Suprapubic skin (tissue), 4 donors: Measurements from ENCODE around the gene PIAS4. TPM values are rescaled to one million over a fixed set of nuclear protein-coding genes. Genes with fewer than 3 reads are reported as not detected.

Experiments used
- DNase-seq, 2 donors: peaks; one replicate each; pipeline ENCODE4 v3.0.0-alpha.2; 2019; ENCODE audit warnings: low spot score in 2 of 2
- H3K27ac ChIP-seq: fragments of 200-600 bp; sonication (generic); one replicate; pipeline ENCODE4 v1.5.1; 2019
- H3K27me3 ChIP-seq: fragments of 200-600 bp; sonication (generic); one replicate; pipeline ENCODE4 v1.5.1; 2019
- H3K36me3 ChIP-seq: fragments of 200-600 bp; sonication (generic); one replicate; pipeline ENCODE4 v1.5.1; 2019
- H3K4me1 ChIP-seq: fragments of 200-600 bp; sonication (generic); one replicate; pipeline ENCODE4 v1.5.1; 2019
- H3K4me3 ChIP-seq: fragments of 200-600 bp; sonication (generic); one replicate; pipeline ENCODE4 v1.5.1; 2019; ENCODE audit warnings: mild to moderate bottlenecking
- H3K9me3 ChIP-seq: fragments of 200-600 bp; sonication (generic); one replicate; pipeline ENCODE4 v1.5.1; 2019
- CTCF ChIP-seq, 2 donors: fragments of 200-600 bp in 1 of 2; fragments of 450-650 bp in 1 of 2; sonication (generic) in 1 of 2; IDR thresholded peaks; one replicate each; pipeline ENCODE4 v1.5.1; 2016 to 2019; ENCODE audit warnings: antibody characterized with exemption in 2 of 2, mild to moderate bottlenecking in 1 of 2, moderate library complexity in 1 of 2
- EP300 ChIP-seq: sonication (generic); formaldehyde crosslinking; IDR thresholded peaks from one replicate; pipeline ENCODE4 v1.6.1; 2017; ENCODE audit warnings: antibody characterized with exemption
- POLR2A ChIP-seq, 2 donors: fragments of 450-650 bp; IDR thresholded peaks; one replicate each; pipeline ENCODE4 v1.6.1; 2017; ENCODE audit warnings: antibody characterized with exemption in 2 of 2, mild to moderate bottlenecking in 2 of 2, moderate library complexity in 2 of 2
- POLR2AphosphoS5 ChIP-seq, 3 donors: sonication (generic); formaldehyde crosslinking; IDR thresholded peaks; one replicate each; pipeline ENCODE4 v1.6.1; 2017; ENCODE audit warnings: antibody characterized with exemption in 3 of 3
- WGBS: methylation state at CpG from one replicate; pipeline ENCODE4 v1.1.5; 2018; 5-methylcytosine and 5-hydroxymethylcytosine counted together
- total RNA-seq, 4 donors: library from RNA; depleted of rRNA; stranded (reverse); fragments of >200 nt; gene quantifications; one replicate each; pipeline ENCODE4 v1.1.0, GENCODE V29; 2016

Gene PIAS4
- total RNA-seq, 4 donors from 2014 or later, result 17.1 to 28.7 (median 22.6) TPM

DNA sequence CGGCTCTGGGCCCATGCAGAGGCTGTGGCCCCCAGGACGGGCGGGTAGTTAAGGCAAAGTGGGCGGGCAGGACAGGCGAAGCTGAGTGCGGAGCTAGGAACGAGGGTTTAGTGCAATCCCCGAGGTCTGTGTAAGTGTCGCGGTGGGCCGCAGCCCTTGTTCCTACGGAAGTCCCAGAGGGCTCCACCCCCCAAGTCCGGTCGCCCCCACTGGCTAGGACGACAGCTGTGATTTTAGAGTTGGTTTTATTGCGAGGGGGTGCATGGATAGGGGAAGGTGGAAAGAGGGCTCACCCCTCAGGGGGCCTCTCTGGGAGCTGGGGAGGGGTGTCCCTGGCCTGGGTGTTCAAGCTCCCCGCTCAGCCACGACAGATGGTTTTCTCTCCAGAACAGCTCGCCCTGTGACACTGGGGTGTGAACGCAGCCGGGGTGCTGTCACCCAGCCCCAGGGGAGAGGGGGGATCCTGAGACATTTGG is 37.5 kb downstream of the PIAS4 start:
- Histone ChIP-seq H3K27ac (no peak overlapping the region), H3K36me3 (peaks cover 61% of the 10 kb centered on the region)
- WGBS, result 81% methylated on average over 19 of the region's 21 CpGs

GRCh38 chr19:4045597-4046361 is 38.2 kb downstream of the PIAS4 start:
- no peak overlapping the region for H3K27ac ChIP-seq
- no peak for TF ChIP-seq POLR2AphosphoS5 (IDR thresholded peaks at IDR 0.05)
- no peak for TF ChIP-seq POLR2A (IDR thresholded peaks at IDR 0.05)
- TF ChIP-seq CTCF (IDR thresholded peaks at IDR 0.05), result no peak
- no peak for TF ChIP-seq EP300
- WGBS, result 88% methylated on average over 32 of the region's 32 CpGs
- H3K9me3 ChIP-seq, result no peaks in the 10 kb centered on the region
- no peaks in the 10 kb centered on the region for H3K27me3 ChIP-seq
- H3K36me3 ChIP-seq, result peaks cover 61% of the 10 kb centered on the region
- no peak overlapping the region for H3K4me3 ChIP-seq
- H3K4me1 ChIP-seq, result peaks cover 21% of the 10 kb centered on the region
- no peak for DNase-seq

More for the DNA sequence above, 37.5 kb downstream of the PIAS4 start:
- Histone ChIP-seq H3K4me1 (peaks cover 21% of the 10 kb centered on the region), H3K27me3 (no peaks in the 10 kb centered on the region), H3K4me3 (no peak overlapping the region), H3K9me3 (no peaks in the 10 kb centered on the region)
- no peak for DNase-seq
- TF ChIP-seq POLR2A (IDR thresholded peaks at IDR 0.05) (no peak), POLR2AphosphoS5 (IDR thresholded peaks at IDR 0.05) (no peak), CTCF (IDR thresholded peaks at IDR 0.05) (no peak), EP300 (no peak)

- Histone ChIP-seq H3K27me3 (no peaks in the 10 kb centered on the region), H3K27ac (no peak overlapping the region), H3K4me3 (no peak overlapping the region), H3K4me1 (peaks cover 22% of the 10 kb centered on the region), H3K36me3 (peaks cover 59% of the 10 kb centered on the region), H3K9me3 (no peaks in the 10 kb centered on the region)
- DNase-seq, result no peak
- WGBS, result 78% methylated on average over 7 of the region's 7 CpGs
- TF ChIP-seq POLR2AphosphoS5 (IDR thresholded peaks at IDR 0.05) (no peak), CTCF (IDR thresholded peaks at IDR 0.05) (no peak), EP300 (no peak)
These were observed 38.8 kb downstream of the PIAS4 start for GRCh38 chr19:4046362-4046691.

GRCh38 chr19:4046946-4047683 is 39.6 kb downstream of the PIAS4 start:
- DNase-seq, result peak in 1 of 2 donors; percentile 61

More at GRCh38 chr19:4046946-4047683, 39.6 kb downstream of the PIAS4 start:
- WGBS, result 83% methylated on average over 21 of the region's 33 CpGs
- H3K27me3 ChIP-seq, result no peaks in the 10 kb centered on the region
- peaks cover 30% of the 10 kb centered on the region for H3K4me1 ChIP-seq
- TF ChIP-seq EP300, result no peak
- no peak for TF ChIP-seq POLR2A (IDR thresholded peaks at IDR 0.05)
- TF ChIP-seq POLR2AphosphoS5 (IDR thresholded peaks at IDR 0.05), result no peak
- TF ChIP-seq CTCF (IDR thresholded peaks at IDR 0.05), result no peak
- no peak overlapping the region for H3K27ac ChIP-seq
- H3K36me3 ChIP-seq, result peaks cover 58% of the 10 kb centered on the region
- H3K9me3 ChIP-seq, result no peaks in the 10 kb centered on the region
- H3K4me3 ChIP-seq, result no peak overlapping the region
